Subcutaneous abdominal adipose tissue (tissue), 5 donors: ENCODE results near the gene ABCA7.

Source experiments
- H3K27ac ChIP-seq: one replicate; pipeline ENCODE4 v1.7.0; 2013; ENCODE audit warnings: low read depth, mild to moderate bottlenecking, inconsistent platforms, low read length, moderate library complexity
- H3K27me3 ChIP-seq, 5 donors: one replicate each; pipeline ENCODE4 v1.7.0; 2013; ENCODE audit warnings: low read length in 5 of 5, inconsistent platforms in 1 of 5; ENCODE audit not compliant: control insufficient read depth in 5 of 5, insufficient read depth in 4 of 5
- H3K36me3 ChIP-seq, 5 donors: one replicate each; pipeline ENCODE4 v1.7.0; 2013; ENCODE audit warnings: low read length in 5 of 5; ENCODE audit not compliant: control insufficient read depth in 5 of 5, insufficient read depth in 5 of 5
- H3K4me1 ChIP-seq, 5 donors: one replicate each; pipeline ENCODE4 v1.7.0; 2013; ENCODE audit warnings: low read length in 5 of 5, mild to moderate bottlenecking in 3 of 5, moderate library complexity in 1 of 5; ENCODE audit not compliant: control insufficient read depth in 5 of 5, insufficient read depth in 5 of 5
- H3K4me3 ChIP-seq, 5 donors: one replicate each; pipeline ENCODE4 v1.7.0; 2013; ENCODE audit warnings: low read length in 5 of 5, low read depth in 1 of 5
- H3K9ac ChIP-seq, 5 donors: one replicate each; pipeline ENCODE4 v1.7.0; 2013; ENCODE audit warnings: low read length in 5 of 5, mild to moderate bottlenecking in 4 of 5, moderate library complexity in 3 of 5
- H3K9me3 ChIP-seq, 5 donors: one replicate each; pipeline ENCODE4 v1.7.0; 2013; ENCODE audit warnings: low read length in 5 of 5; ENCODE audit not compliant: control insufficient read depth in 5 of 5
- donor health status: healthy.
- donor health status: healthy.
- donor health status: healthy.
- donor health status: healthy.
- donor health status: healthy.

The ABCA7 gene

DNA sequence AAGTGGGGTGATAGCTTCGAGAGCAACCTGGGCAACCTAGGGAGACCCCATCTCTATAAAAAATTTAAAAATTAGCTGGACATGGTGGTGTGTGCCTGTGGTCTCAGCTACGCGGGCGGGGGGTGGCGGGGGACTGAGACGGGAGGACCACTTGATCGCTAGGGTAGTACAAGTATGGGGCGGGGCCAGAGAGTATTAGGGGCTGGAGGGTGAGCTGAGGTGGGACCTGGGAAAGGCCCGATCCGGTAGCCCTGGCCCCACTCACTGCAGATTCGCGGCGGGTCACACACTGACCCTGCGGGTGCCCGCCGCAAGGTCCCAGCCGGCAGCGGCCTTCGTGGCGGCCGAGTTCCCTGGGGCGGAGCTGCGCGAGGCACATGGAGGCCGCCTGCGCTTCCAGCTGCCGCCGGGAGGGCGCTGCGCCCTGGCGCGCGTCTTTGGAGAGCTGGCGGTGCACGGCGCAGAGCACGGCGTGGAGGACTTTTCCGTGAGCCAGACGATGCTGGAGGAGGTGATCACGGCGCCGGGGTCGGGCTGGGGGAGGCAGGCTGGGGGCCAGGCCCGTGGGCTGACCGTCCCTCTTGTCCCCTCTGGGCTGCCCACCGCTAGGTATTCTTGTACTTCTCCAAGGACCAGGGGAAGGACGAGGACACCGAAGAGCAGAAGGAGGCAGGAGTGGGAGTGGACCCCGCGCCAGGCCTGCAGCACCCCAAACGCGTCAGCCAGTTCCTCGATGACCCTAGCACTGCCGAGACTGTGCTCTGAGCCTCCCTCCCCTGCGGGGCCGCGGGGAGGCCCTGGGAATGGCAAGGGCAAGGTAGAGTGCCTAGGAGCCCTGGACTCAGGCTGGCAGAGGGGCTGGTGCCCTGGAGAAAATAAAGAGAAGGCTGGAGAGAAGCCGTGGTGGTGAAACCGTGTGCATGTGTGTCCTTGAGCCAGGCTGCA is 25.0 kb downstream of the ABCA7 start:
- Histone ChIP-seq H3K27me3 (peaks cover 0 to 44% (median 0%) of the 10 kb centered on the region in 5 donors), H3K4me1 (peaks cover 0 to 47% (median 39%) of the 10 kb centered on the region in 5 donors), H3K9ac (no peak overlapping the region), H3K4me3 (peak overlapping the region in 1 of 5 donors; percentile 11), H3K27ac (no peak overlapping the region), H3K9me3 (peaks cover 0 to 2% (median under 1%) of the 10 kb centered on the region in 5 donors), H3K36me3 (peaks cover 0 to 3% (median 0%) of the 10 kb centered on the region in 5 donors)

- Histone ChIP-seq H3K9me3 (peaks cover 0 to under 1% (median 0%) of the 10 kb centered on the region in 5 donors), H3K9ac (no peak overlapping the region), H3K36me3 (peaks cover 0 to 3% (median 0%) of the 10 kb centered on the region in 5 donors), H3K4me1 (peaks cover 0 to 50% (median 42%) of the 10 kb centered on the region in 5 donors), H3K27me3 (peaks cover 0 to 45% (median 2%) of the 10 kb centered on the region in 5 donors), H3K27ac (no peak overlapping the region), H3K4me3 (no peak overlapping the region)
Measured at GRCh38 chr19:1065606-1066109, 25.8 kb downstream of the ABCA7 start.

DNA sequence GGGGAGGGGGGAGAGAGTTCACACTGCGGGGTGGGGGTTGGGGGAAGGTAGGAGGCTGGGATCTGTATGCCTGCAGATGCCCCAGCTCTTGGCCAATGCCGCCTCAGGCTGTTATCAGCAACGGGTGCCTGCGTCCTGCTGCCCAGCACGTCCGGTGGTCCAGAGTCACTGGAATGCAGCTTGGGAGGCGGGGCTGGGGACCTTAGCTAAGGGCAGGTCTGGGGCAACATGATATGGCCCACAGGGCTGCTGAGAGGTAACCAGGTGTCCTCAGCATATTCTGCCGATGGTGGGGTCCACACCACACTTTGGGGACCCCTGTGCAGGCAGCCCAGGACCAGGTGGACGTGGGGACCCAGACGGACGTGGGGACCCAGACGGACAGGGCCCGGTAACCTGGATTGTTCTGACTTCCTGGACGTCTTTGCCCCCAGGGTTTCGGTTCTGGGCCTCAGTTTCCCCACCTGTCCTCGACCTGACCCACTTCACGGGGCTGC is 26.4 kb downstream of the ABCA7 start:
- Histone ChIP-seq H3K4me1 (peaks cover 0 to 54% (median 45%) of the 10 kb centered on the region in 5 donors), H3K36me3 (peaks cover 0 to 3% (median 0%) of the 10 kb centered on the region in 5 donors), H3K27ac (no peak overlapping the region), H3K9ac (no peak overlapping the region), H3K9me3 (no peaks in the 10 kb centered on the region), H3K4me3 (peak overlapping the region in 2 of 5 donors; percentile 55 to 67), H3K27me3 (peaks cover 0 to 49% (median 6%) of the 10 kb centered on the region in 5 donors)

DNA sequence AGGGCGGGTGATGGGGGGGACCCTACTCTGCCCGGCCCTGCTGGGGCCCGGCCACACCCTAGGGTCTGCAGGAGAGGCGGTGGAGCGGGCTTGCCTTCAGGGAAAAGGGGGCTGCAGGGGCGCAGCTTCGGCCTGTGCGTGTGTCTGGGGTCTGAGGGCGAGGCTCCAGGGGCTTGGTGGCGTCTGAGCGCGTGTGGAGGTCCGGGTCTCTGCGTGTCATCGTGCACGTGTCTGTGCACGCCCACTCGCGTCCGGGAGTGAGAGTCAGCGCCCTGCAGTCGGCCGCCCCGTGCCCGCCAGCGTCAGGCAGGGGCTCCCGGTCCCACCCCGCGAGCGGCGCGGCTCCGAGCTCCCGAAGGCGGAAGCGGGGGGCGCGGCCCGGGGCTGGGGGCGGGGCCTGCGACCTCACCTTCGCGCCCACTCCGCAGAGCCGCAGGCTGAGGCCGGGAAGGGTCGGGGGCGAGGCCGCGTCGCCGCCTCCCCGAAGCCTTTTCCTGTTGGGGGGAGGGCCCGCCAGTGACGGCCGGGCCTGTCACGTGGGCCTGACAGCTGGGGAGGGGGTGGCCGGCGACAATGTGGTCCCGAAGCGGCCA is 26.9 kb downstream of the ABCA7 start, which contains the start of gene ARHGAP45:
ARHGAP45 (plus strand) TSS at position 420 of the 593 bp plus-strand sequence. CDS start 239 bp downstream, outside the sequence.
- Histone ChIP-seq H3K9me3 (no peaks in the 10 kb centered on the region), H3K9ac (peak within 1 kb of the TSS in 4 of 5 donors; percentile 35 to 62 (median 52)), H3K4me1 (peaks cover 0 to 60% (median 45%) of the 10 kb centered on the region in 5 donors), H3K27ac (no peak within 1 kb of the TSS), H3K27me3 (peaks cover 0 to 49% (median 6%) of the 10 kb centered on the region in 5 donors), H3K4me3 (peak within 1 kb of the TSS in 4 of 5 donors; percentile 11 to 67 (median 48)), H3K36me3 (peaks cover 0 to under 1% (median 0%) of the 10 kb centered on the region in 5 donors)

GRCh38 chr19:1067341-1067957 is 27.5 kb downstream of the ABCA7 start:
- no peak overlapping the region for H3K27ac ChIP-seq
- H3K27me3 ChIP-seq = peaks cover 0 to 49% (median 6%) of the 10 kb centered on the region in 5 donors
- H3K9ac ChIP-seq = peak overlapping the region in 4 of 5 donors; percentile 35 to 62 (median 52)
- peaks cover 0 to 60% (median 45%) of the 10 kb centered on the region in 5 donors for H3K4me1 ChIP-seq
- H3K4me3 ChIP-seq = peak overlapping the region in 4 of 5 donors; percentile 11 to 67 (median 48)
- no peaks in the 10 kb centered on the region for H3K9me3 ChIP-seq
- no peaks in the 10 kb centered on the region for H3K36me3 ChIP-seq

GRCh38 chr19:1068009-1069001 is 28.4 kb downstream of the ABCA7 start:
- Histone ChIP-seq H3K36me3 (peaks cover 0 to 4% (median 0%) of the 10 kb centered on the region in 5 donors), H3K9me3 (no peaks in the 10 kb centered on the region), H3K9ac (peak overlapping the region in 2 of 5 donors; percentile 25 to 53), H3K27me3 (peaks cover 0 to 49% (median 6%) of the 10 kb centered on the region in 5 donors), H3K4me3 (peak overlapping the region; percentile 19 to 67 (median 55)), H3K4me1 (peaks cover 0 to 60% (median 45%) of the 10 kb centered on the region in 5 donors), H3K27ac (no peak overlapping the region)

DNA sequence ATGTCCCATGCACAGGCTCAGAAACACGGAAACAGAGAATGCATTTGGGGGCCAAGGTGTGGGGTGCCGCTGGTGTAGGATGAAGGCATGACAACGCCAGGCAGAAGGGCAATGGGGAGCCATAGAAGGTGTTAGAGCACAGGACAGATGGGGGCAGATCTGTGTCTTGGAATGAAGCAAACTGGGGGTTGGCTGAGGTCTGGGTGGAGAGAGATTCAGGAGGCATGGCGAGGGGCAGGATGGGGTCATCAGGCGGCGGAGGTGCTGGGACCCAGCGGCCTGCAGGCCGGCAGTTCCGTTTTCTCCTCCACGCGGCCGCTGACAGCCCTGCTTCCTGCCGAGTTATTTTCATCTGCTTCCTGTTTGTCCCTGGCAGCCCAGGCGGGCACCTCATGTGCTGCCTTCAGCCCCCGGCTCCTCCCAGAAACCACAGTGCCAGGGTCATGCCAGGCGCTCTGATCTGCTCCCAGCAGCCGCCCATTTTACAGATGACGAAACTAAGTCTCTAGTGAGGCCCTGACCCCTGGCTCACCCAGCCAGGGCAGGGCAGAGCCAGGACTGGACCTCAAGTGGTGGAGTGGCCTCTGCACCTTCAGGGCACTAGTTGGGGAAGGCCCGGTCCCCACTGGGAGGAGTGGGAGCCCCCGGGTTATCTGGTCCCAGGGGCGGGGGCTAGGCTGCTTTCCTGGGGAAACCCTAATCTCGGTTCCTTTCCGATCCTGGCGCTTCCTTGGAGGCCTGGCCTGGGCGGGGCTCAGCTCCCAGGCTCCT is 29.3 kb downstream of the ABCA7 start:
- H3K4me3 ChIP-seq = peak overlapping the region; percentile 19 to 67 (median 55)
- H3K9ac ChIP-seq = peak overlapping the region in 1 of 5 donors; percentile 55
- H3K4me1 ChIP-seq = peaks cover 0 to 66% (median 51%) of the 10 kb centered on the region in 5 donors
- peaks cover 0 to 42% (median 6%) of the 10 kb centered on the region in 5 donors for H3K27me3 ChIP-seq
- H3K27ac ChIP-seq = no peak overlapping the region
- H3K9me3 ChIP-seq = no peaks in the 10 kb centered on the region
- H3K36me3 ChIP-seq = peaks cover 0 to 12% (median 0%) of the 10 kb centered on the region in 5 donors

DNA sequence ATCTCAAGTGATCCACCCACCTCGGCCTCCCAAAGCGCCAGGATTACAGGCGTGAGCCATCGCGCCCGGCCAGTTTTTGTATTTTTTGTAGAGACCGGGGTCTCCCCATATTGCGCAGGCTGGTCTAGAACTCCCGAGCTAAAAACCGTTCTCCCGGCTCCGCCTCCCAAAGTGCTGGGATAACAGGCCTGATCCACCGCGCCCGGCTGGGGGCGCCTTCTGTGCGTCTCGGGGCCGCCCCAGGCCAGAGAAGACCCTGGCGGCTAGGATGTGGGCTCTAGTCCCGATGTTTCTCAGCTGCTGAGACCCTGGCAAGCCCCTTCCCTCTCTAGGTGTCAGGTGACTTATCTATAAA is 30.6 kb downstream of the ABCA7 start:
- Histone ChIP-seq H3K4me1 (peaks cover 0 to 66% (median 47%) of the 10 kb centered on the region in 5 donors), H3K27ac (no peak overlapping the region)

More for the DNA sequence above, 30.6 kb downstream of the ABCA7 start:
- peaks cover 0 to 12% (median 0%) of the 10 kb centered on the region in 5 donors for H3K36me3 ChIP-seq
- no peaks in the 10 kb centered on the region for H3K9me3 ChIP-seq
- peaks cover 0 to 37% (median 6%) of the 10 kb centered on the region in 5 donors for H3K27me3 ChIP-seq
- H3K9ac ChIP-seq = no peak overlapping the region
- no peak overlapping the region for H3K4me3 ChIP-seq
